ENCODE measurements around the gene FERMT1.

- TF ChIP-seq CTCF (IDR thresholded peaks at IDR 0.05) (no peak), POLR2A (IDR thresholded peaks at IDR 0.05) (no peak)
These were observed 55.0 kb downstream of the FERMT1 start for GRCh38 chr20:6067763-6068318.
